HS-5 (cell line): ENCODE results near the gene B3GALT5.
A peak's percentile ranks its signal among the peaks of the same experiment; 100 is the strongest.
"Not testable (repeated sequence)": the region's sequence is repeated elsewhere in the genome, so short reads cannot be mapped to it uniquely, and the experiment has no call there.

Experiments
- DNase-seq: peaks from one replicate; pipeline ENCODE4 v3.0.0-alpha.2; 2012; ENCODE audit warnings: low read depth

B3GALT5 gene

GRCh38 chr21:39667353-39667891 lies 54.7 kb downstream of the B3GALT5 start:
- no peak for DNase-seq

DNA sequence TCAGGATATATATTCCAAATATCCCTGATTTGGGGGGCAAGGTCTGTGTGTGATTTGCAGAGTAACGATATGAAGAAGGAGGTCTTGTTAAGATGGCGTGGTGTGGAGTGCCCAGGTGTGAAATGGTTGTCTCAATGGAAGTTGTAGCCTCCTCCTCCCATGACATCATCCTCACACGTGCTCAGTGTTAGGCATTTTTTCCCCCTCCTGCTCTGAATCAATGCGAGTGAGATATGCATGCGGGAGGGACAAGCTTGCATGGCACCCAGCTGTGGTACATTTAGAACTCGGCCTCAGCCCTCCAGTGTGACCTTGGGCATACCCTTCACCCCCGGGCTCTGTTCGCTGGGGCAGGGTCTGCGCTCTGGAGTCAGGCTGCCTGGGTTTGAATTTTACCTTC lies 55.6 kb downstream of the B3GALT5 start:
- no peak for DNase-seq

DNA sequence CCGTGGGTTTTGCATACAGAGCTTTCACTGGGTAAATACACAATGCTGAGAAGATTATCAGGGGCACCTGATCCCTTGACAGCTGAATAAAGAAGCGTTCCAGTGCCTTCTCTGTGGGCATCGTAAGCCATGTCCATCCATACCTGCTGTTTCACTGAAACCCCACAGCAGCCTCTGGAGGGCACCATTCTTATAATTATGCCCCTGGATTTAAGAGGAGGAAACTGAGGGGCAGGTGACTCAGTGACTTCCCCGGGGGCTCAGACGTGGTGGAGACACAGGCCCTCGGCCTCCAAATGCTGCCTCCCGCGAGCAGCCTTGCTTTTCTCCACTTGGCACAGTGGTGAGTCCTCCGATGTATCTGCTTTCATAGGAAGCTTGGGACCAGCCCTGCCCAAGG lies 56.7 kb downstream of the B3GALT5 start:
- DNase-seq, result no peak

GRCh38 chr21:39669976-39670661 lies 57.4 kb downstream of the B3GALT5 start:
- no peak for DNase-seq

- DNase-seq, result no peak
These were observed 58.0 kb downstream of the B3GALT5 start for GRCh38 chr21:39670701-39671100.

DNA sequence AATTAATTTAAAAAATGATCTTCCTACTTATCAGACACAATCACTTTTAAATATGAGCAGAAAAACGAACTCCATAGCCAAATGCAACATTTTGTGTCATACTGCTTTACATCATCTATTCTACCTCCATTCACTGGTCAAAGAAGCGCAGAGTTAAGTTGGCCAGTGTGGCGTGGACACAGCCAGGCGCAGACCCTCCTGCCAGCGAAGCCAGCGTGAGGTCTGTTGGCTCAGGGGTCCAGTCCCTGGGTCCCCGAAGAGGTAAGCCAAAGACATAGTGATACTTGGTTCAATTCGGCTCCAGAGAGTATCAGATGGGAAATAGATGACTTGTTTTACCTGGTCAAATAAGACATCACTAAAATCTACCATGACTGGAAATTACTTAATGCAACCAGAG lies 59.2 kb downstream of the B3GALT5 start:
- no peak for DNase-seq

DNA sequence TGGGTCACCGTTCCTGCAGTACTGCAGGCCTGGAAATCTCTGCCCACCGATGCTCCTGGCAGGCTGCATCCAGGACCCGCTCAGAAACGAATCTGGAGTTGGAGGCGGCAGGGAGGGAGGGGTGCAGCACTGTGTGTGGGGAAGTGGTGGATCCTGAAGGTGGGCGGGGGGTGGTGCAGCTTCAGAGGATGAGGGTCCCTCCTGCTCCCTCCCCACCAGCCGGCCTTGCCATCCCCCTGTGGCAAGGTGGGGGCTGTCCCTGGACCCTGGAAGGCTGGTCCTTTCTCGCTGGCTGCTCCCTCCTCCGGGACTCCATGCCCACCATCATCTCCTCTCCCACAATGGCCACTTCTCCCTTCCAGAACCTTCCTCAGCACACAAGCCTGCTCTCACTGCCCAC lies 60.4 kb downstream of the B3GALT5 start:
- no peak for DNase-seq

GRCh38 chr21:39673736-39674135 lies 61.0 kb downstream of the B3GALT5 start:
- no peak for DNase-seq

GRCh38 chr21:39674801-39675200 lies 62.1 kb downstream of the B3GALT5 start:
- no peak for DNase-seq

DNA sequence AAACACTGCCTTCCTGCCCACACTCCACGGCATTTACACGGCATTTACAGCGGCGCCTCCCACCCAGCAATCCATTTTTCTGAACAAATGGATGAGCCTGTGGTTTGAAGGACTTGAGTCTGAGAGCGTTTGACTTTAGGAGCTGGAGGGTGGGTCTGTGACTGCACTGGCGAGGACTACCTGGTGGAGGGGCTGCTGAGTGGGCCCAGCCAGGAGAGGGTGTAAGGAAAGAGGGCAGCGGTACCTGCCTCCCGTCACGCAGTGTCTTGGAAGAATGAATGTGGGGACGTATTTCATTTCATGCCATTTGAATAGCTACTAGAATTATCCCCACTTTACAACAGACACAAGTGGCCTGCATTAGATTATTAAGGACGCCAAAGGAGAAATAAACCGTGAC lies 62.9 kb downstream of the B3GALT5 start:
- DNase-seq, result no peak

- DNase-seq, result no peak
These were observed 63.4 kb downstream of the B3GALT5 start for GRCh38 chr21:39675993-39676661.

GRCh38 chr21:39680216-39680615 lies 67.5 kb downstream of the B3GALT5 start:
- no peak for DNase-seq

DNA sequence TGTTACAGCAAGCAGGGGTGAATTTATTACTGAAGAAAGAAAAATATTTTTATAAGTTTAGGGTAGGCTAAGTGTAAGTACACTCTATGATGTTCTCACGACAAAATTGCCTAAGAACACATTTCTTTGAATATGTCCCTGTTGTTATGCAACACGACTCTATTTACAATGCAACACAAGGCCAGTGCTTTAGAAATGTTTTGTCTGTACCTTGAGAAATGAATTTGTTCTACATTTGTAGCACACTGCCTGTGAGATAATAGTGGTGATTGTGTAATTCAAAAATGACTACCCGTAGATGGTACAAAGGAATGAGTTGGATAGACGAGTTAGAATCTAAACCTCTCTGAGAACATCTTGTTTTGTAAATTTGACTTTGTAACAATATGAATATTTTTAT lies 68.5 kb downstream of the B3GALT5 start:
- no peak for DNase-seq

DNA sequence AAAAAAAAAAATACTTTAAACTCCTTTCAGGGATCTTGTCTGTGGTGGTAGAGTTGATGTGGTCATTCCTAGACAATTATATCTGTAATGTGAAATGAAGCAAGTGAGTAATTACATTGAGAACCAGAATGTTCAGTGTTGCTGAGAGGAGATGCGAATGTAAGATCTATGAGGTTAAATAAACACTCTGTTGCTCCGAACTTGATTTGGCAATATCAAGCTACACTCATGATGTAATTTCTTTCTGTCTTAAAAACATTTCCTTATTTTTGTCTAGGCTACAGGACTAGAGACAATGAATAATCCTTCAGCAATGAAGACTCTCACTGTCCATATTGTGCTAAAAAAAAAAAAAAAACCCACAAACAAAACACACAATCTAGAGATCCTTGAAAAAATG lies 69.1 kb downstream of the B3GALT5 start:
- peak; percentile 28 for DNase-seq

DNA sequence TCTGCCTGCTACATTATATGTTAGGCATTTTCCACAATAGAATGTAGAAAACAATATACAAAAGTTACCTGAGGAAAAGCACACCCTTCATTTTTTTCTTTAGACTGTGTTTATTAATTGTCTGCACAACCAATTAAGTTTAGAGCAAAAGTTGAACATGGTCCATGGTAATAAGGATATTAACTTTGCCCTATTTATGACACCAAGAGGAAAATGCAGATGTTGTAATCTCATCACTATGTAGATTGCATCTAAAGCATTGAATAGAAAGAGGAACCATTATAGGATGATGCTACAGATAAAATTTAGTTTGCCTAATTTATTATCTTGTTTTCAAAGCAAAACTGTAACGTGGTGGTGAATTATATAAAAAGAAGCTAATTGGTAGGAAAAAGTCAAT lies 72.5 kb downstream of the B3GALT5 start:
- DNase-seq, result no peak

DNA sequence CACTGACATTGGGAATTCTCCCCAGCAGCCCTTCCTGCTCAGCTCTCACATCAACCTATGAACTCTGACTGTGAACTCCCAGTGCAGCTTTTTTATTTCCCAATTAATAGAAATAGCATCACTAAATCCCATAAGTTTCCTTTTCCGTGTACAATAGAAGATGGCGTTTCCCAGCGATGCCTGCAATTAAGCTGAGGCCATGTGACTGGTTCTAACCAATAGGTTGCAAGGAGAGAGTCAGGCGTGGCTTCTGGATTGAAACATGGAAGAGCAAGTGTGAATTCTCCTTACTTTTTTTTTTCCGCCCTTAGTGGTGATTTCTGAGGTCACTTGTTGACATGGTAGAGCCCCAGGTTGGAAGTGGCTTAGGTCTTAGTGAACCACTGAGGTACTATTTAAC lies 73.3 kb downstream of the B3GALT5 start:
- DNase-seq, result no peak

DNA sequence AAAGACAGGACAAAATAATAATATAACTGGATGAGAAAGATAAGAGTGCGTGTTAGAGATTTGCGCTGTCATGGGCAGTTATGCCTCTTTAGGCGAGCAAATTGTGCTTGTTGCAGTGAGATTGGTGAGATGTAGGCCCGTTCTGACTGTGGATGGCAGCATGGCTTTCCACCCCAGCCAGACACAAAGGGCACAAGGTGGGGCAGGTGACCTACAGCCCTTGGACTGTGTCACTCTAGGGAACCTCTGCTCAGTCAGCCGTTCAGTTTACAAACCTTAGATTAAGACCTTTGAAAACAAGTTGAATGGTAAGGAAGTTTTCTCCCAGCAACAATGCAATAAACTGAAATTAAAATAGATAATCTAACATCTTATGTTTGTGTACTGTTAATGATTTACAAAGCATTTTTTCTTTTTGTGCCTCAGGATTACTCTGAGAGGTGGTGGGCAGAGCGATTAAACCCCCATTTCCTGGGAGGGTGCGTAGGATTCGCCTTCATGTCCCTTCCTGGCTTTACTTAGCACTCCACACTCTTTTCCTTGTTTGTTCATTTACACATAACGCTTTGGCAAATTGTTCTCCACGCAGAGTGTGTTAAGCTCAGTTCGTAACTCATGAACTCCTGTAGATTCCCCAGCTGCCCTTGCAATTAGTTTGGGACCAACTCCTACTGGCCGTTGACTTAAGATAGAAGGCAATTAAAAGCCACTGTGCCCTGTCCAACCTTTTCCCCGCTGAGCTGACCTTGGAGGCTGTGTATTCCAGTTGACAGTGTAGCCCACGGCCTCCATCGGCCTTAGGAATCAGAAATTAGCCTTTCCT lies 74.1 kb downstream of the B3GALT5 start:
- no peak for DNase-seq

GRCh38 chr21:39688010-39688409 lies 75.3 kb downstream of the B3GALT5 start:
- DNase-seq, result no peak

GRCh38 chr21:39689860-39690259 lies 77.1 kb downstream of the B3GALT5 start:
- not testable (repeated sequence) for DNase-seq

GRCh38 chr21:39690454-39690853 lies 77.7 kb downstream of the B3GALT5 start:
- DNase-seq, result no peak

GRCh38 chr21:39694750-39695149 lies 82.0 kb downstream of the B3GALT5 start:
- DNase-seq, result no peak

DNA sequence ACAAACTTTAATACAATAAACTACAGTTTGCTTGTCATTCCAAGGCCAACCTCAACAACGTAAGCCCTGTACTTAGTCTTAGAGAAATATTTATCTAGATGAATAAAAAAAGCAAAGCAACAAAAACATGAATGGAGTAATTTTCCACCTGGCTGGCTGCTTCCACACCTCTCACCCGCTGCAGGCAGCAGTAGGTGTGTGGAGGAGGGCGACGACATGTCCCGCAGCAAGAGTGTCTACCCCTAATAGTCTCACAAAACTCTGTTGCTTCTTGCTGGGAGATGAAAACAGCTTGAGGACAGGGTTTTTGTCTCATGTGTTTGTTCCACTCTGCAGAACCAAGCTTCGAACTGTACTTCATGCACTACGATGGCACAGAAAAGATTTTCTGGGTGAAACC lies 83.5 kb downstream of the B3GALT5 start:
- no peak for DNase-seq

GRCh38 chr21:39696618-39697017 lies 83.9 kb downstream of the B3GALT5 start:
- no peak for DNase-seq
